A549 (cell line): ENCODE measurements around the gene CBFB. TPM values are rescaled to one million over a fixed set of nuclear protein-coding genes. Genes with fewer than 3 reads are reported as not detected.

ENCODE experiments used
- ATAC-seq, 2 experiments: fragments of 200-7000 bp in 1 of 2; fragments of >200 bp in 1 of 2; cut with Nextera tagmentation in 1 of 2; cut with Tn5 transposase in 1 of 2; 3 replicates each; pipeline versions ENCODE4 v1.8.0 to v1.9.1; 2018 to 2020; ENCODE audit warnings: mild to moderate bottlenecking in 1 of 2, moderate library complexity in 1 of 2
- CTCF ChIA-PET: fragments of 300-600 bp; sonication (Branson Sonifier 250); formaldehyde crosslinking; extraction: SDS; loops from one replicate; lab custom pipeline; 2021; ENCODE audit warnings: antibody characterized with exemption, inconsistent platforms; lab: Yijun Ruan, JAX
- POLR2A ChIA-PET: fragments of 350-600 bp; formaldehyde crosslinking; extraction: SDS; loops from one replicate; lab custom pipeline; 2021; ENCODE audit warnings: antibody characterized with exemption, inconsistent platforms; lab: Yijun Ruan, JAX
- DNase-seq, 2 experiments: peaks; one replicate each; pipeline versions ENCODE4 v3.0.0 to v3.0.0-alpha.2; 2011 to 2016; ENCODE audit warnings: low read depth in 1 of 2, low spot score in 1 of 2
- FAIRE-seq: peaks from 2 replicates; lab custom pipeline; 2011; peaks lifted over from hg19 to GRCh38; lab: Jason Lieb, UNC
- H3K27ac ChIP-seq, 2 experiments: fragments of >200 bp; sonication (Bioruptor Twin); formaldehyde crosslinking; 3 replicates each; pipeline ENCODE4 v1.5.1; 2016 to 2017
- H3K4me1 ChIP-seq: fragments of >200 bp; sonication (Bioruptor Twin); formaldehyde crosslinking; 3 replicates; pipeline ENCODE4 v1.6.1; 2016
- H3K4me2 ChIP-seq: fragments of >200 bp; sonication (Bioruptor Twin); formaldehyde crosslinking; 3 replicates; pipeline ENCODE4 v1.6.1; 2016
- H3K4me3 ChIP-seq: fragments of >200 bp; sonication (Bioruptor Twin); formaldehyde crosslinking; 3 replicates; pipeline ENCODE4 v1.5.1; 2016
- H3K9me3 ChIP-seq: fragments of >200 bp; sonication (Bioruptor Twin); formaldehyde crosslinking; 3 replicates; pipeline ENCODE4 v1.6.1; 2016
- E2F6 ChIP-seq: IDR thresholded peaks from 2 replicates; pipeline ENCODE4 v1.6.1; 2012; ENCODE audit warnings: low read depth, borderline replicate concordance
- ELK1 ChIP-seq: fragments of 150-350 bp; IDR thresholded peaks from 2 replicates; pipeline ENCODE4 v1.6.1; 2014; ENCODE audit warnings: low read depth, mild to moderate bottlenecking, low read length
- EP300 ChIP-seq, 2 experiments: fragments of >200 bp; sonication (Bioruptor Twin); formaldehyde crosslinking; IDR thresholded peaks; 2 replicates in 1 of 2; 3 replicates in 1 of 2; pipeline ENCODE4 v1.6.1; 2016 to 2017
- FOXS1 ChIP-seq: fragments of 250-450 bp; sonication (Bioruptor Pico); IDR thresholded peaks from 2 replicates; pipeline ENCODE4 v1.5.0; 2020; ENCODE audit warnings: mild to moderate bottlenecking, moderate library complexity
- HDAC2 ChIP-seq: fragments of 200-600 bp; sonication (generic); IDR thresholded peaks from 2 replicates; pipeline ENCODE4 v1.6.1; 2016
- JUNB ChIP-seq: fragments of >200 bp; sonication (Bioruptor Twin); formaldehyde crosslinking; IDR thresholded peaks from 2 replicates; pipeline ENCODE4 v1.6.1; 2016
- KDM1A ChIP-seq: fragments of 200-600 bp; sonication (generic); IDR thresholded peaks from 2 replicates; pipeline ENCODE4 v1.6.1; 2016; ENCODE audit warnings: low read depth, mild to moderate bottlenecking
- KDM5A ChIP-seq: fragments of 200-600 bp; sonication (generic); IDR thresholded peaks from 2 replicates; pipeline ENCODE4 v1.6.1; 2016; ENCODE audit warnings: antibody characterized with exemption, mild to moderate bottlenecking
- MAFK ChIP-seq: fragments of 450-650 bp; IDR thresholded peaks from 2 replicates; pipeline ENCODE4 v1.6.1; 2014; ENCODE audit not compliant: partially characterized antibody
- PHF8 ChIP-seq: fragments of 200-600 bp; sonication (generic); IDR thresholded peaks from 2 replicates; pipeline ENCODE4 v1.6.1; 2016; ENCODE audit warnings: low read depth, mild to moderate bottlenecking, antibody characterized with exemption, moderate library complexity, borderline replicate concordance
- RFX5 ChIP-seq: fragments of 450-650 bp; IDR thresholded peaks from 2 replicates; pipeline ENCODE4 v1.7.1; 2014; ENCODE audit warnings: antibody characterized with exemption, mild to moderate bottlenecking, moderate library complexity
- SMC3 ChIP-seq: fragments of >200 bp; sonication (Bioruptor Twin); formaldehyde crosslinking; IDR thresholded peaks from 3 replicates; pipeline ENCODE4 v1.6.1; 2018; ENCODE audit warnings: inconsistent platforms
- SREBF2 ChIP-seq: fragments of 450-650 bp; IDR thresholded peaks from 2 replicates; pipeline ENCODE4 v1.6.1; 2014; ENCODE audit warnings: mild to moderate bottlenecking, moderate library complexity
- TFCP2L1 ChIP-seq: fragments of 250-450 bp; sonication (Bioruptor Pico); IDR thresholded peaks from 2 replicates; pipeline ENCODE4 v1.5.0; 2021; ENCODE audit warnings: mild to moderate bottlenecking
- TP53 ChIP-seq: fragments of 250-450 bp; sonication (Bioruptor Pico); IDR thresholded peaks from 2 replicates; pipeline ENCODE4 v1.5.0; 2021; ENCODE audit warnings: mild to moderate bottlenecking, moderate library complexity
- ZSCAN20 ChIP-seq: fragments of 250-450 bp; sonication (Bioruptor Pico); IDR thresholded peaks from 2 replicates; pipeline ENCODE4 v1.8.0; 2022; ENCODE audit warnings: mild to moderate bottlenecking, moderate library complexity
- WGBS: methylation state at CpG from one replicate; pipeline ENCODE4 v1.1.6; 2017; ENCODE audit errors: missing lambda C conversion rate; 5-methylcytosine and 5-hydroxymethylcytosine counted together
- polyA plus RNA-seq, 4 experiments: library from polyadenylated mRNA; depleted of rRNA in 3 of 4; stranded (reverse); fragments of >200 nt; fragmentation: RNase III in 1 of 4; extraction: RNeasy Plus Mini Kit Qiagen cat#74134 plus additional on column Dnase treatment in 1 of 4; gene quantifications; 2 replicates in 3 of 4; 3 replicates in 1 of 4; pipeline ENCODE4 v1.2.3, GENCODE V29; 2011 to 2017
- TF ChIP-seq, protein P1 (sequence below): IDR thresholded peaks from 2 replicates; pipeline ENCODE4 v1.6.1; 2012
- TF ChIP-seq, protein P2 (sequence below): fragments of >200 bp; sonication (Bioruptor Twin); formaldehyde crosslinking; IDR thresholded peaks from 3 replicates; pipeline ENCODE4 v1.5.1; 2016

CBFB gene
- polyA plus RNA-seq, 2 of the 4 experiments (the other 2 are of a cell fraction), result 27.7 to 61.3 TPM

- H3K4me3 ChIP-seq, result no peak overlapping the region
- H3K27ac ChIP-seq, result no peak overlapping the region
- TF ChIP-seq MAFK (peak; percentile 18), FOXS1 (no peak)
- H3K9me3 ChIP-seq, result no peaks in the 10 kb centered on the region
- CTCF ChIA-PET, result interaction anchor here (0.7 to 1.9 kb wide), 3 partner anchors 26 to 59 kb away, joined by 3 to 6 read pairs (median 4); no protein-coding TSS in a partner anchor
- H3K4me2 ChIP-seq, result no peak overlapping the region
- POLR2A ChIA-PET, result no interaction called here
- 94% methylated on average over 2 of the region's 2 CpGs for WGBS
- FAIRE-seq, result no peak
- H3K4me1 ChIP-seq, result no peaks in the 10 kb centered on the region
- ATAC-seq, result no peak
- no peak for DNase-seq
Observed at GRCh38 chr16:67075331-67075730, 46.4 kb downstream of the CBFB start.

GRCh38 chr16:67077871-67078270 is 48.9 kb downstream of the CBFB start:
- no peaks in the 10 kb centered on the region for H3K9me3 ChIP-seq
- no peak overlapping the region for H3K4me3 ChIP-seq
- no peak for FAIRE-seq
- no peaks in the 10 kb centered on the region for H3K4me1 ChIP-seq
- H3K27ac ChIP-seq, result no peak overlapping the region
- ChIA-PET POLR2A (no interaction called here), CTCF (interaction anchor here (1.6 kb wide), 2 partner anchors 8 to 60 kb away, joined by 4 to 7 read pairs; no protein-coding TSS in a partner anchor)
- TF ChIP-seq JUNB (no peak), KDM1A (no peak), MAFK (no peak), PHF8 (no peak), HDAC2 (no peak), TFCP2L1 (no peak), ELK1 (no peak), TP53 (no peak), RFX5 (no peak), KDM5A (no peak), E2F6 (no peak)
- TF ChIP-seq, protein P1, sequence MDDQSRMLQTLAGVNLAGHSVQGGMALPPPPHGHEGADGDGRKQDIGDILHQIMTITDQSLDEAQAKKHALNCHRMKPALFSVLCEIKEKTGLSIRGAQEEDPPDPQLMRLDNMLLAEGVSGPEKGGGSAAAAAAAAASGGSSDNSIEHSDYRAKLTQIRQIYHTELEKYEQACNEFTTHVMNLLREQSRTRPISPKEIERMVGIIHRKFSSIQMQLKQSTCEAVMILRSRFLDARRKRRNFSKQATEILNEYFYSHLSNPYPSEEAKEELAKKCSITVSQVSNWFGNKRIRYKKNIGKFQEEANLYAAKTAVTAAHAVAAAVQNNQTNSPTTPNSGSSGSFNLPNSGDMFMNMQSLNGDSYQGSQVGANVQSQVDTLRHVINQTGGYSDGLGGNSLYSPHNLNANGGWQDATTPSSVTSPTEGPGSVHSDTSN, result no peak
- 86% methylated on average over 4 of the region's 4 CpGs for WGBS
- DNase-seq, result no peak
- H3K4me2 ChIP-seq, result no peak overlapping the region
- no peak for ATAC-seq

- H3K9me3 ChIP-seq, result no peaks in the 10 kb centered on the region
- H3K27ac ChIP-seq, result no peak overlapping the region
- no peak for FAIRE-seq
- no peak for DNase-seq
- H3K4me3 ChIP-seq, result no peak overlapping the region
- no peaks in the 10 kb centered on the region for H3K4me1 ChIP-seq
- no peak for ATAC-seq
- 94% methylated on average over 6 of the region's 6 CpGs for WGBS
- ChIA-PET POLR2A (interaction anchor here (0.6 kb wide), 1 partner anchor 1727 kb away, joined by 3 read pairs; no protein-coding TSS in a partner anchor), CTCF (interaction anchor here (0.7 to 1.9 kb wide), 5 partner anchors 8 to 73 kb away, joined by 3 to 5 read pairs (median 4); no protein-coding TSS in a partner anchor)
- TF ChIP-seq SMC3 (no peak), SREBF2 (no peak)
- TF ChIP-seq, protein P2, sequence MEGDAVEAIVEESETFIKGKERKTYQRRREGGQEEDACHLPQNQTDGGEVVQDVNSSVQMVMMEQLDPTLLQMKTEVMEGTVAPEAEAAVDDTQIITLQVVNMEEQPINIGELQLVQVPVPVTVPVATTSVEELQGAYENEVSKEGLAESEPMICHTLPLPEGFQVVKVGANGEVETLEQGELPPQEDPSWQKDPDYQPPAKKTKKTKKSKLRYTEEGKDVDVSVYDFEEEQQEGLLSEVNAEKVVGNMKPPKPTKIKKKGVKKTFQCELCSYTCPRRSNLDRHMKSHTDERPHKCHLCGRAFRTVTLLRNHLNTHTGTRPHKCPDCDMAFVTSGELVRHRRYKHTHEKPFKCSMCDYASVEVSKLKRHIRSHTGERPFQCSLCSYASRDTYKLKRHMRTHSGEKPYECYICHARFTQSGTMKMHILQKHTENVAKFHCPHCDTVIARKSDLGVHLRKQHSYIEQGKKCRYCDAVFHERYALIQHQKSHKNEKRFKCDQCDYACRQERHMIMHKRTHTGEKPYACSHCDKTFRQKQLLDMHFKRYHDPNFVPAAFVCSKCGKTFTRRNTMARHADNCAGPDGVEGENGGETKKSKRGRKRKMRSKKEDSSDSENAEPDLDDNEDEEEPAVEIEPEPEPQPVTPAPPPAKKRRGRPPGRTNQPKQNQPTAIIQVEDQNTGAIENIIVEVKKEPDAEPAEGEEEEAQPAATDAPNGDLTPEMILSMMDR, result no peak
- H3K4me2 ChIP-seq, result no peak overlapping the region
Observed at GRCh38 chr16:67082100-67082499, 53.2 kb downstream of the CBFB start.

GRCh38 chr16:67082891-67083290 is 53.9 kb downstream of the CBFB start:
- H3K9me3 ChIP-seq, result no peaks in the 10 kb centered on the region
- FAIRE-seq (no peak), DNase-seq (no peak), ATAC-seq (no peak)
- WGBS, result 86% methylated on average over 1 of the region's 1 CpG
- H3K4me1 ChIP-seq, result no peaks in the 10 kb centered on the region
- ChIA-PET CTCF (interaction anchor here (0.7 to 1.9 kb wide), 7 partner anchors 9 to 129 kb away, joined by 3 to 5 read pairs (median 3); no protein-coding TSS in a partner anchor), POLR2A (no interaction called here)
- no peak overlapping the region for H3K4me3 ChIP-seq
- no peak overlapping the region for H3K27ac ChIP-seq
- no peak overlapping the region for H3K4me2 ChIP-seq
- TF ChIP-seq EP300 (IDR thresholded peaks at IDR 0.05) (no peak), ZSCAN20 (CRISPR knock-in tag) (no peak)
